LoVo (cell line): ENCODE measurements around the gene ZNF569.
"Not testable (repeated sequence)": the region's sequence is repeated elsewhere in the genome, so short reads cannot be mapped to it uniquely, and the experiment has no call there.

Experiments used
- DNase-seq: peaks from one replicate; pipeline ENCODE4 v3.0.0-alpha.2; 2016; ENCODE audit warnings: low spot score

ZNF569 gene

DNA sequence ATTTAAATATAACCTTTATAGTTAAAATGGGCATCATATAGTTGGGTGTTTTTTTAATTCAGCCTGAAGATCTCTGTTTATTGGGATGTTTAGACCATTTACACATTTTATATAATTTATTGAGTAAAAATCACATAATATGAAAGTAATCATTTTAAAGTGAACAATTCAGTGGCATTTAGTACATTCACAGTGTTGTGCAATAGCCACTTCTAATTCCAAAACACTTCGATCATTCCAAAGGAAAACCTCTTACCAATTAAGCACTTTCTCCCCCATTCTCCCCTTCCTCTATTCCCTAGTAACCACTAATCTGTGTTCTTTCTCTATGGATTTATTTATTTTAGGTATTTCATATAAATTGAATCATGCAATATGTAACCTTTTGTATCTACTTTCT is 66.2 kb downstream of the ZNF569 start:
- no peak for DNase-seq

DNA sequence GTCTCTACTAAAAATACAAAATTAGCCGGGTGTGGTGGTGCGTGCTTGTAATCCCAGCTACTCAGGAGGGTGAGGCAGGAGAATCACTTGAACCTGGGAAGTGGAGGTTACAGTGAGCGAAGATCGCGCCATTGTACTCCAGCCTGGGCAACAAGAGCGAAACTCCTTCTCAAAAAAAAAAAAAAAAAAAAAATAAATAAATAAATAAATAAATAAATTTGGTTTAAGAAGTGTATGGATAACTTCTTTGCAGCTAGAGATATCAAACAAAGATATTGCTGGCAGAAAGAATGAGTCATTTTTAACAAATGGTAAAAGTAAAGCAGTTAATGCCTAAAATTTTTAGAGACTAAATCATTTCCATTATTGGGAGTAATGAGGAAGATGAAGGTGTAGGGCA is 75.8 kb downstream of the ZNF569 start:
- DNase-seq, result not testable (repeated sequence)

DNA sequence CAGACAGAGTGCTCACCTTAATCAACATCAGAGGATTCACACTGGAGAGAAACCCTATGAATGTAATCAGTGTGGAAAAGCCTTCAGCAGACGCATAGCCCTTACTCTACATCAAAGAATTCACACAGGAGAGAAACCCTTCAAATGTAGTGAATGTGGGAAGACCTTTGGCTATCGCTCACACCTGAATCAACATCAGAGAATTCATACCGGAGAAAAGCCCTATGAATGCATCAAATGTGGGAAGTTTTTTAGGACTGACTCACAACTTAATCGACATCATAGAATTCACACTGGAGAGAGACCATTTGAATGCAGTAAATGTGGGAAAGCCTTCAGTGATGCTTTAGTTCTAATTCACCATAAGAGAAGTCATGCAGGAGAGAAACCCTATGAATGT is 78.0 kb downstream of the ZNF569 start:
- DNase-seq, result no peak

DNA sequence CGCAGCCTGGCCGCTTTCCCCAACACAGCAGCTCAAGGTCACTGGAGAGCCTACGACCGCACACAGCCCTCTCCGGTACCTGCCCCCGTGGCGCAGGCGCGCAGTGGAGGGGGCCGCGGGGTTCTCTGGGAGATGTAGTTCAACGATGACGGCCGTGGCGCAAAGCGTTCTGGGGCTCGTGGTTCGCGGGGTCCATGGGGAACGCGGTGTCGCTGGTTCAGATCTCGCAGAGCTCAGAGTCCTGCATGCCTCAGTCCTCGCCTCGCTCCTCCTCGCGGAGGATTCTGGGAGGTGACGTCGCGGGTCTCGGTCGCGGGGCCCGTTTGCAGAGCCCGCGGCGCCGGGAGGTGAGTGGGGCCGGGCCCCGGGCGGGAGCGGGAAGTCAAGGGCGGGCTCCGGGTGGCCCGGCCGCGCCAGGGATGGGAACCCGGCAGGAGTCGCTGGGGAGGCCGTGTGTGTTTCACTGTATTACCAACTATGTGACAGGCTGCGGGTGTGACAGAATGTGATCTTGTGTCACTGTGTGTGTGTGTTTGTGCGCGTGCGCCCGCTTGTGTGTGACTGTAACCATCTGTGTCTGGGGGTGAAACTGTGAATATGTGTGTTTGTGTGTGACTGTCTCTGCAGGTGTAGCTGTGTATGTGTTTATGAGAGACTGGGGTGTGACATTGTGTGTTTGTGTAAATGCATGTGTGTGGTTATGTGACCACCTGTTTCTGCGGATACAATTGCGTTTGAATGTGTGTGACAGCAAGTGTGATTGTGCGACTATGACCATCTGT is 96.2 kb downstream of the ZNF569 start, which contains the start of gene ZNF527:
TSS of gene ZNF527 (plus strand) at position 220 of the 782 bp plus-strand sequence. CDS start 3,100 bp downstream, outside the sequence.
- no peak for DNase-seq

DNA sequence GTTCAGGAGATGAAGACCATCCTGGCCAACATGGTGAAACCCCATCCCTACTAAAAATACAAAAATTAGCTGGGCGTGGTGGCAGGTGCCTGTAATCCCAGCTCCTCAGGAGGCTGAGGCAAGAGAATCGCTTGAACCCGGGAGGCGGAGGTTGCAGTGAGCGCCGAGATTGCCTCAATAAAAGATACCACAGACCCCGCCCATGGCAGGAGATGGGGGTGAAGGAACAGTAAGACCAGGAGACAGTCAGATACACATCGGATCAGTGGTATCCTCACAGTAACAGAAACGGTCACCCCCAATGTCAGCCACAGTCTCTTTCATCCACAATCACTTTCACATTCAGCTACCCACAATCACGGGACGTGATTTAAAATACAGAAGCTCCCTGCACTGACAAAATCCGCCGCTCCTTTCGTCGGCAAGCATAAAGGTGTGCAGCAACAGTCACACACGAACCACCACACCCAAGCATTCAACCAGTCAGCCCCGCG is 96.8 kb downstream of the ZNF569 start:
- not testable (repeated sequence) for DNase-seq

DNA sequence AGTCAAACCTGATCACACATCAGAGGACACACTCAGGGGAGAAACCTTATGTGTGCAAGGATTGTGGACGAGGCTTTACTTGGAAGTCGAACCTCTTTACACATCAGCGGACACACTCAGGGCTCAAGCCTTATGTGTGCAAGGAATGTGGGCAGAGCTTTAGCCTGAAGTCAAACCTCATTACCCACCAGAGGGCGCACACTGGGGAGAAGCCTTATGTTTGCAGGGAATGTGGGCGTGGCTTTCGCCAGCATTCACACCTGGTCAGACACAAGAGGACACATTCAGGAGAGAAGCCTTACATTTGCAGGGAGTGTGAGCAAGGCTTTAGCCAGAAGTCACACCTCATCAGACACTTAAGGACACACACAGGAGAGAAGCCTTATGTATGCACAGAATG is 104.5 kb downstream of the ZNF569 start:
- no peak for DNase-seq

DNA sequence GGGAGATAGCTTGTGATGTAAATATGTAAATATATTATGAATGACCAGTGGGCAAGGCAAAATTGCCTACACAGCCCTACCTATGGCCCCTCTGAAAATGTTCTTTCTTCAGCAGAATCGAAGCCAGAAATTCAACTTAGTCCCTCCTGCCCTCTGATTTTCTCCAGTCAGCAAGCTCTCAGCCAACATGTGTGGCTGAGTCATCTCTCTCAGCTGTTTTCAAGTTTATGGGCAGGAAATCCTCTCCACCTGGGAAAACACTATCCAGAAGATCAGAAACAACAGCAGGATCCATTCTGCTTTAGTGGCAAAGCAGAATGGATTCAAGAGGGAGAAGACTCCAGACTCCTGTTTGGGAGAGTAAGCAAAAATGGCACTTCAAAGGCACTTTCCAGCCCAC is 105.2 kb downstream of the ZNF569 start:
- no peak for DNase-seq
